Neural cell (in vitro differentiated cells): ENCODE data around the gene SUPT3H.

Source experiments
- EP300 ChIP-seq: fragments of 450-650 bp; conservative IDR thresholded peaks from 2 replicates; pipeline ENCODE4 v1.6.1; 2014; ENCODE audit warnings: antibody characterized with exemption, mild to moderate bottlenecking, moderate library complexity; ENCODE audit not compliant: poor library complexity, severe bottlenecking
- EZH2 ChIP-seq: fragments of 200-600, 300-800 bp; shearing (Covaris generic), sonication (generic); IDR thresholded peaks from 2 replicates; pipeline ENCODE4 v1.6.1; 2014; ENCODE audit warnings: antibody characterized with exemption, low read length, borderline replicate concordance, mild to moderate bottlenecking; ENCODE audit not compliant: insufficient read depth, poor library complexity, severe bottlenecking
- POLR2AphosphoS5 ChIP-seq: IDR thresholded peaks from 2 replicates; pipeline ENCODE4 v1.6.1; 2012
- RAD21 ChIP-seq: fragments of 450-650 bp; conservative IDR thresholded peaks from 2 replicates; pipeline ENCODE4 v1.6.1; 2014; ENCODE audit warnings: antibody characterized with exemption, mild to moderate bottlenecking, moderate library complexity
- SMC3 ChIP-seq: fragments of 450-650 bp; conservative IDR thresholded peaks from 2 replicates; pipeline ENCODE4 v1.6.1; 2014; ENCODE audit warnings: antibody characterized with exemption, mild to moderate bottlenecking, moderate library complexity; ENCODE audit not compliant: poor library complexity
- TAF1 ChIP-seq: IDR thresholded peaks from 2 replicates; pipeline ENCODE4 v1.6.1; 2012; ENCODE audit warnings: low read depth
- TF ChIP-seq, protein P1 (sequence below): fragments of 450-650 bp; IDR thresholded peaks from 2 replicates; pipeline ENCODE4 v1.5.1; 2014; ENCODE audit warnings: antibody characterized with exemption, mild to moderate bottlenecking, moderate library complexity; ENCODE audit not compliant: poor library complexity, severe bottlenecking
- TF ChIP-seq, protein P2 (sequence below): IDR thresholded peaks from 2 replicates; pipeline ENCODE4 v1.6.1; 2012; ENCODE audit warnings: borderline replicate concordance

DNA sequence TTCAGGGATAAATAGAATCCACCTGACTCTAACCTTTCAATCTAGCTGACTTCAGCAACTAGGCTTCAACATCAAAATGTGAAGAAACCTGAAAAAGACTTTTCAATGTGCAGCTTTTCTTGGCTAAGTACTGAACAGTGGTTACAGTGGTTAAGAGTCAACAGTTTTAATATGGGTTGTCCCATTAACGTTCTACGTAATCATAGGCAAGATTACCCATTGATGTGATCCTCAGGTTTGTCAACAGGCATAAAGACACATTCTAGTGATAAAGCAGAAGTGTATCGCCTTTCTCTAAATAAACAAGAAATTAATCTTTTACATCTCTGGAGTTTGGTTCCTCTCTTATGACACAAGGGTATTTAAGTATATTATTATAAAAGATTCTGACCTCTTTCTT, 203.7 kb downstream of the SUPT3H start:
- no peak for TF ChIP-seq RAD21
- TF ChIP-seq, protein P1, sequence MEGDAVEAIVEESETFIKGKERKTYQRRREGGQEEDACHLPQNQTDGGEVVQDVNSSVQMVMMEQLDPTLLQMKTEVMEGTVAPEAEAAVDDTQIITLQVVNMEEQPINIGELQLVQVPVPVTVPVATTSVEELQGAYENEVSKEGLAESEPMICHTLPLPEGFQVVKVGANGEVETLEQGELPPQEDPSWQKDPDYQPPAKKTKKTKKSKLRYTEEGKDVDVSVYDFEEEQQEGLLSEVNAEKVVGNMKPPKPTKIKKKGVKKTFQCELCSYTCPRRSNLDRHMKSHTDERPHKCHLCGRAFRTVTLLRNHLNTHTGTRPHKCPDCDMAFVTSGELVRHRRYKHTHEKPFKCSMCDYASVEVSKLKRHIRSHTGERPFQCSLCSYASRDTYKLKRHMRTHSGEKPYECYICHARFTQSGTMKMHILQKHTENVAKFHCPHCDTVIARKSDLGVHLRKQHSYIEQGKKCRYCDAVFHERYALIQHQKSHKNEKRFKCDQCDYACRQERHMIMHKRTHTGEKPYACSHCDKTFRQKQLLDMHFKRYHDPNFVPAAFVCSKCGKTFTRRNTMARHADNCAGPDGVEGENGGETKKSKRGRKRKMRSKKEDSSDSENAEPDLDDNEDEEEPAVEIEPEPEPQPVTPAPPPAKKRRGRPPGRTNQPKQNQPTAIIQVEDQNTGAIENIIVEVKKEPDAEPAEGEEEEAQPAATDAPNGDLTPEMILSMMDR = no peak
- TF ChIP-seq POLR2AphosphoS5 = no peak
- TF ChIP-seq EZH2 = no peak
- TF ChIP-seq EP300 = no peak
- TF ChIP-seq, protein P2, sequence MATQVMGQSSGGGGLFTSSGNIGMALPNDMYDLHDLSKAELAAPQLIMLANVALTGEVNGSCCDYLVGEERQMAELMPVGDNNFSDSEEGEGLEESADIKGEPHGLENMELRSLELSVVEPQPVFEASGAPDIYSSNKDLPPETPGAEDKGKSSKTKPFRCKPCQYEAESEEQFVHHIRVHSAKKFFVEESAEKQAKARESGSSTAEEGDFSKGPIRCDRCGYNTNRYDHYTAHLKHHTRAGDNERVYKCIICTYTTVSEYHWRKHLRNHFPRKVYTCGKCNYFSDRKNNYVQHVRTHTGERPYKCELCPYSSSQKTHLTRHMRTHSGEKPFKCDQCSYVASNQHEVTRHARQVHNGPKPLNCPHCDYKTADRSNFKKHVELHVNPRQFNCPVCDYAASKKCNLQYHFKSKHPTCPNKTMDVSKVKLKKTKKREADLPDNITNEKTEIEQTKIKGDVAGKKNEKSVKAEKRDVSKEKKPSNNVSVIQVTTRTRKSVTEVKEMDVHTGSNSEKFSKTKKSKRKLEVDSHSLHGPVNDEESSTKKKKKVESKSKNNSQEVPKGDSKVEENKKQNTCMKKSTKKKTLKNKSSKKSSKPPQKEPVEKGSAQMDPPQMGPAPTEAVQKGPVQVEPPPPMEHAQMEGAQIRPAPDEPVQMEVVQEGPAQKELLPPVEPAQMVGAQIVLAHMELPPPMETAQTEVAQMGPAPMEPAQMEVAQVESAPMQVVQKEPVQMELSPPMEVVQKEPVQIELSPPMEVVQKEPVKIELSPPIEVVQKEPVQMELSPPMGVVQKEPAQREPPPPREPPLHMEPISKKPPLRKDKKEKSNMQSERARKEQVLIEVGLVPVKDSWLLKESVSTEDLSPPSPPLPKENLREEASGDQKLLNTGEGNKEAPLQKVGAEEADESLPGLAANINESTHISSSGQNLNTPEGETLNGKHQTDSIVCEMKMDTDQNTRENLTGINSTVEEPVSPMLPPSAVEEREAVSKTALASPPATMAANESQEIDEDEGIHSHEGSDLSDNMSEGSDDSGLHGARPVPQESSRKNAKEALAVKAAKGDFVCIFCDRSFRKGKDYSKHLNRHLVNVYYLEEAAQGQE = no peak
- TF ChIP-seq TAF1 = no peak
- no peak for TF ChIP-seq SMC3
